Neural cell (in vitro differentiated cells): ENCODE results near the gene RNU1-3.
"Not testable (repeated sequence)": the region's sequence is repeated elsewhere in the genome, so short reads cannot be mapped to it uniquely, and the experiment has no call there.

ENCODE experiments used
- EP300 ChIP-seq: fragments of 450-650 bp; conservative IDR thresholded peaks from 2 replicates; pipeline ENCODE4 v1.6.1; 2014; ENCODE audit warnings: antibody characterized with exemption, mild to moderate bottlenecking, moderate library complexity; ENCODE audit not compliant: poor library complexity, severe bottlenecking
- EZH2 ChIP-seq: fragments of 200-600, 300-800 bp; shearing (Covaris generic), sonication (generic); IDR thresholded peaks from 2 replicates; pipeline ENCODE4 v1.6.1; 2014; ENCODE audit warnings: antibody characterized with exemption, low read length, borderline replicate concordance, mild to moderate bottlenecking; ENCODE audit not compliant: insufficient read depth, poor library complexity, severe bottlenecking
- POLR2AphosphoS5 ChIP-seq: IDR thresholded peaks from 2 replicates; pipeline ENCODE4 v1.6.1; 2012
- REST ChIP-seq: IDR thresholded peaks from 2 replicates; pipeline ENCODE4 v1.6.1; 2012; ENCODE audit warnings: borderline replicate concordance
- TF ChIP-seq, protein P1 (sequence below): fragments of 450-650 bp; IDR thresholded peaks from 2 replicates; pipeline ENCODE4 v1.5.1; 2014; ENCODE audit warnings: antibody characterized with exemption, mild to moderate bottlenecking, moderate library complexity; ENCODE audit not compliant: poor library complexity, severe bottlenecking

- TF ChIP-seq, protein P1, sequence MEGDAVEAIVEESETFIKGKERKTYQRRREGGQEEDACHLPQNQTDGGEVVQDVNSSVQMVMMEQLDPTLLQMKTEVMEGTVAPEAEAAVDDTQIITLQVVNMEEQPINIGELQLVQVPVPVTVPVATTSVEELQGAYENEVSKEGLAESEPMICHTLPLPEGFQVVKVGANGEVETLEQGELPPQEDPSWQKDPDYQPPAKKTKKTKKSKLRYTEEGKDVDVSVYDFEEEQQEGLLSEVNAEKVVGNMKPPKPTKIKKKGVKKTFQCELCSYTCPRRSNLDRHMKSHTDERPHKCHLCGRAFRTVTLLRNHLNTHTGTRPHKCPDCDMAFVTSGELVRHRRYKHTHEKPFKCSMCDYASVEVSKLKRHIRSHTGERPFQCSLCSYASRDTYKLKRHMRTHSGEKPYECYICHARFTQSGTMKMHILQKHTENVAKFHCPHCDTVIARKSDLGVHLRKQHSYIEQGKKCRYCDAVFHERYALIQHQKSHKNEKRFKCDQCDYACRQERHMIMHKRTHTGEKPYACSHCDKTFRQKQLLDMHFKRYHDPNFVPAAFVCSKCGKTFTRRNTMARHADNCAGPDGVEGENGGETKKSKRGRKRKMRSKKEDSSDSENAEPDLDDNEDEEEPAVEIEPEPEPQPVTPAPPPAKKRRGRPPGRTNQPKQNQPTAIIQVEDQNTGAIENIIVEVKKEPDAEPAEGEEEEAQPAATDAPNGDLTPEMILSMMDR = not testable (repeated sequence)
- TF ChIP-seq POLR2AphosphoS5, EP300, EZH2, REST: not testable (repeated sequence)
Measured at GRCh38 chr1:16637941-16638778, 28.6 kb downstream of the RNU1-3 start.
